Body of pancreas (tissue), 4 donors: ENCODE data around the gene SDHC.

ENCODE experiments used
- POLR2A ChIP-seq, 3 donors: fragments of 450-650 bp; IDR thresholded peaks; one replicate each; pipeline ENCODE4 v1.6.1; 2016; ENCODE audit warnings: antibody characterized with exemption in 3 of 3, mild to moderate bottlenecking in 2 of 3
- TF ChIP-seq, protein P1 (sequence below), 7 experiments: fragments of 450-650 bp in 4 of 7; fragments of 200-600 bp in 3 of 7; sonication (generic) in 3 of 7; IDR thresholded peaks; one replicate each; pipeline ENCODE4 v1.5.1; 2016 to 2019; ENCODE audit warnings: antibody characterized with exemption in 7 of 7

DNA sequence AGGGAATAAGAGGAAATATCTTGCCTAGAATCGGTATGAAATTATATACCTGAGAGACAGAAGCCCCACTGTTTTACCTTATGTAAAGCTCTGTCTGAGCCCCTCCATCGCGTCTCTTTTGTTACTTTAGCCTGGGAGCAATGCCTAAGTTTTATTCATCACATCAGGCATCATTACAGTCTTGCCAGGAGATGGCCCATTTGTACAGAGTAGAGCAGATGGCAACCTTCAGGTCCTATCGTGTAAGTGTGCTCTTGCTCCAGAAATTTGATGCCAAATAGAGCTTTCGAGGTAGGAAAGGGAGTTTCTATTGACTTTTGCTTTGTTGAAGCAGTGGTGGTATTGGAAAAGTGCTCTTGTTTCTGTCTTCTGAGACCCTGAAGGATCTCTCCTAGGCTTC lies 28.6 kb downstream of the SDHC start:
- TF ChIP-seq POLR2A (IDR thresholded peaks at IDR 0.05), result no peak
- TF ChIP-seq, protein P1, sequence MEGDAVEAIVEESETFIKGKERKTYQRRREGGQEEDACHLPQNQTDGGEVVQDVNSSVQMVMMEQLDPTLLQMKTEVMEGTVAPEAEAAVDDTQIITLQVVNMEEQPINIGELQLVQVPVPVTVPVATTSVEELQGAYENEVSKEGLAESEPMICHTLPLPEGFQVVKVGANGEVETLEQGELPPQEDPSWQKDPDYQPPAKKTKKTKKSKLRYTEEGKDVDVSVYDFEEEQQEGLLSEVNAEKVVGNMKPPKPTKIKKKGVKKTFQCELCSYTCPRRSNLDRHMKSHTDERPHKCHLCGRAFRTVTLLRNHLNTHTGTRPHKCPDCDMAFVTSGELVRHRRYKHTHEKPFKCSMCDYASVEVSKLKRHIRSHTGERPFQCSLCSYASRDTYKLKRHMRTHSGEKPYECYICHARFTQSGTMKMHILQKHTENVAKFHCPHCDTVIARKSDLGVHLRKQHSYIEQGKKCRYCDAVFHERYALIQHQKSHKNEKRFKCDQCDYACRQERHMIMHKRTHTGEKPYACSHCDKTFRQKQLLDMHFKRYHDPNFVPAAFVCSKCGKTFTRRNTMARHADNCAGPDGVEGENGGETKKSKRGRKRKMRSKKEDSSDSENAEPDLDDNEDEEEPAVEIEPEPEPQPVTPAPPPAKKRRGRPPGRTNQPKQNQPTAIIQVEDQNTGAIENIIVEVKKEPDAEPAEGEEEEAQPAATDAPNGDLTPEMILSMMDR (IDR thresholded peaks at IDR 0.05), result no peak
